CD1c-positive myeloid dendritic cell (primary cell): Measurements from ENCODE around the gene MUC5AC.
"Not testable (repeated sequence)": the region's sequence is repeated elsewhere in the genome, so short reads cannot be mapped to it uniquely, and the experiment has no call there.

ENCODE experiments used
- DNase-seq: peaks from one replicate; pipeline ENCODE4 v3.0.0-alpha.2; 2016; ENCODE audit errors: extremely low spot score

MUC5AC gene

GRCh38 chr11:1157645-1158591 lies at the start of gene MUC5AC:
MUC5AC (plus strand) TSS chr11:1157953; CDS start chr11:1158000, 47 bp downstream.
- DNase-seq, result no peak

DNA sequence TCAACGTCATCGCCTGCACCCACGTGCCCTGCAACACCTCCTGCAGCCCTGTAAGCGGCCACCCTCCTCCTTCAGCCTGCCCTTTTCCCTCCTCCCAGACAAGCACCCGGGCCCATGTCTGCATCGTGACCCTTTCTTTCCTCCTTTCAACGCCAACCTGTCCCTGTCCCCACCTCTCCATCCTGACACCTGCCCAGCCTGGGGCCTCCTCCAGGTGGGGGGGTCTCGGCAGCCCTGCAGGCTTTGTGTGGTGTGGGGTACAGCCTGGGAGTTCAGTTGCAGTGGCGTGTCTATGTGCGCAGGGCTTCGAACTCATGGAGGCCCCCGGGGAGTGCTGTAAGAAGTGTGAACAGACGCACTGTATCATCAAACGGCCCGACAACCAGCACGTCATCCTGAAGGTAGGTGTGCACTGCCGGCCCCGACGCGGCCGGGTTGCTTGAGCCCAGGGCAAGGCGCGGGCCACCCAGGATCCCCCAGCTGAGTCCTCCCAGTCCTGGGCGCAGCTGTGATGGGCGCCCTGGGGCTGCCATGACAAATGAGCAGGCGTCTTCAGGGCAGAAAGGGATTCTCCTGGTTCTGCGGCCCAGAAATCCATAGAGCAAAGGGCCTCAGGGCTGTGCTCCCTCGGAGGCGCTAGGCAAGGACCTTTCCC lies 49.4 kb upstream of the MUC5AC start:
- DNase-seq, result no peak

DNA sequence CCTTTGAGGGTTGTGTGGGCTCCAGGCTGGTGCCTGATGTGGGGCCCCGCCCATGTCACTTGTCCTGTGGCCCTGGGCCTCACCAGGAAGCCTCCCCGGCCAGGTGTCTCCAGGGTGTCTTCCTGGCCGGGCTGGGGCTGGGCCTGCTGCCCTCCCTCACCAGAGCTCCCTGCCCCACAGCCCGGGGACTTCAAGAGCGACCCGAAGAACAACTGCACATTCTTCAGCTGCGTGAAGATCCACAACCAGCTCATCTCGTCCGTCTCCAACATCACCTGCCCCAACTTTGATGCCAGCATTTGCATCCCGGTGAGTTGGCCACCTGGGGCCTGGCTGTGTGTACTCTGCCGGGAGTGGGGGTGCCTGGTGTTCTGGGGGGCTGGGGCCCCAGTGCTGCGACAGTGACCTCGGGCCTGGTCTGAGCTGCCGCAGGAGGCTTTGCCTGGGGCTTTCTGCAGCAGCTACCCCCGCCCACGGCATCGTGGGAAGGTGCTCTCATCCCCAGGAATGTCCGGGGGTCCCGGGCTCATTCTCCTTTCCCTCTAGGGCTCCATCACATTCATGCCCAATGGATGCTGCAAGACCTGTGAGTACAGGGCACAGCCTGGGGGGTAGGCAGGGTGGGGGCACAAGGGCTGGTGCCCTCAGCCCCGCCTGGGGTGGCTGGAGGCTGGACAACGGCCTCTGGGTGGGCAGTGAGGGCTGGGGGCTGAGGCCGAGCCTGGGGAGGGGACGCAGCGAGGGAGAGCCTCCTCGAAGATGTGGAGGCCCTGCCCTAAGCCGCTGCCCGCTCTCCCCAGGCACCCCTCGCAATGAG lies 48.4 kb upstream of the MUC5AC start:
- no peak for DNase-seq

GRCh38 chr11:1109918-1110705 lies 47.6 kb upstream of the MUC5AC start:
- DNase-seq, result no peak

DNA sequence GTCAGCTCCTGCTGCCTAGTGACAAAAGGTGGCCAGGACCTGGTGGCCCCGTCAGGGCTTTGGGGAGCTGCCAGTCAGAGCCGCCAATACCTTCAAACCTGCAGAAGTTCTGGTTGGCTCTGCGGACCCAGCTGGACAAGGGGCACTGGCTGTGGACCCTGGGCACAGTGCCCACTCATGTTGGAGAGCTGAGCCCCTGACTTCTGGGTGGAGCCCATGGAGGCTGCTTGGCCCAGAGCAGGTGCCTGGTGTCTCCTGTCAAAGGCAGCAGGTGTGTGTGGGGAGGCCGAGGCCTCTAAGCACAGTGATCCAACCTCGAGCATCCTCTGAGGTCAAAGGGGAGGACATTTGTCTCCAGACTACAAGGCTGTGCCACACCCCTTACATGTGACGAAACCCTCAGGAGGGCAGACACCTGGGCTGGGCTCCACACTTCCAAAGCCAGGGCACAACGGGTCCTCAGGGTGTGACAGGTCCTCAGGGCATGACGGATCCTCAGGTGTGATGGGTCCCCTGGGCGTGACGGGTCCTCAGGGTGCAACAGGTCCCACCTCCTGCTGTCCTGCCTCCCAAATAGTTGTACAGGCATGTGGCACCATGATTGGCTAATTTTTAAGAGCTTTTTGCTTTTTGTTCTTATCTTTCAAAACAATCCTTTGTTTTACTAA lies 46.1 kb upstream of the MUC5AC start:
- no peak for DNase-seq

- DNase-seq, result no peak
These were observed 45.2 kb upstream of the MUC5AC start for GRCh38 chr11:1112351-1113191.

DNA sequence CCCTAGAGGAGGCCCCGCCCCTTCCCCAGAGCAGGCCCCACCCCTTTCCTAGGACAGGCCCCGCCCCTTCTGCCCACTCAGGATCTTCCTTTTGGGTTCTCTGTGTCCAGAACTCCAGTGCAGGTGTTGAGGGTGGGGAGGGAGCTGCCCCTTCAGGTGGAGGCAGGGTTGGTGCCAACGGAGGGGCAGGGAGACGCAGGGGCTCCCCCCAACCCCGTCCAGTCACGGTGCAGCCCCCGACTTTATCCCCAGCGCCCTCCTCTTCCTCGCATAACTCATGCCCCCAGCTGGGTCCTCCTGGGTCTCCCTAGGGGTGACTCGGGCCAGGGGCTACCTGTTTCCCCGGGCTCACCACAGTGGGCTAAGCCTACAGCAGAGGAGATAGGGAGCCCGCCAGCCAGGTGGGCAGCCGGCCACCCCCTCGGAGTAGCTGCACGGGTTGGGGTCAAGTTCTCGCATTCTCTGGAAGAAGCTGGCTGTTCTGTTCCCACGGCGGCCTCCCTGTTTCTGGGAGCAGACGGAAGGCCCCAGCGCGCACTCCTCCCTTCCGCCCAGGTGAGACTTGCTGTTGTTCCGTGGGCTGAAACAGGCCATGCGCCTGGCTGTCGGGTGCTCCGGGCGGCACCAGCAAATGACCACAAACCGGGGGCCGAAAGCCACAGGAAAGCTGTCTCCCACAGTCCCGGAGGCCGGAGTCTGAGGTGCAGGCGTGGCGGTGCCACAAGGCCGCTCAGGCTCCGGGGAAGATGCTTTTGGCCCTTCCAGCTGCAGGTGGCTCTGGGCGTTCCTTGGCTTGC lies 44.1 kb upstream of the MUC5AC start:
- no peak for DNase-seq

- not testable (repeated sequence) for DNase-seq
These were observed 42.5 kb upstream of the MUC5AC start for GRCh38 chr11:1115292-1115691.

- no peak for DNase-seq
These were observed 41.6 kb upstream of the MUC5AC start for GRCh38 chr11:1116104-1116503.

DNA sequence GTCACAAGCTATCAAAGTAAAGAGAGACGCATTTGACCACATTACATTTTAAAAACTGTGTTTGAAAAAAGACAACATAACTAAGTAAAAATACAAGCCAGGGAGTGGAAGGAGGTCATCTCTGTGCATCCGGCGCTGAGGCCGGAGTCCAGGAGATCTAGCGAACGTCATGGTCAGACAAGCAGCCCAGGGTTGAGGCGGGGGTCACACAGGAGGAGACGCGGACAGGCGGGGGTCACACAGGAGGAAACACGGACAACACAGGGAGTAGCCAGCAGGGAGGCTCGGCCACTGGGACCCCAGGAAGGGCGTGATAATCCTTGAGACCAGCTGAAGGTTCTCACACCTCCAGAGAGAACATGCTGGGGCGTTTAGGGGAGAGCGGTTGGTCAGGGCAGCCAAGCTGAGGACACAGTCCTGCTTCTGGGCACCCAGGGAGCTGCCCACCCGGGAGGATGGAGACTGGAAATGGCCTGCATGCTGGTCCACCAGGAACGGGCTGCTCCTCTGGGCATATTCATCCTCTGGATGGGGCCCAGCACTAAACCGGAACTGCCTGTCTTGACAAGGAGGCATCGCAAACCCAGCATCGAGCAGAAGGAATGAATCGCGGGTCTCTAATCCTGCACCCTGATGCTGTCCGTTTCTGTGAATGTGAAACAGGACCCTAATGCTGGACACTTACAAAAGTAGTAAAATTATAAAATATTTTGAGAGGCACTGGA lies 40.9 kb upstream of the MUC5AC start:
- DNase-seq, result no peak

DNA sequence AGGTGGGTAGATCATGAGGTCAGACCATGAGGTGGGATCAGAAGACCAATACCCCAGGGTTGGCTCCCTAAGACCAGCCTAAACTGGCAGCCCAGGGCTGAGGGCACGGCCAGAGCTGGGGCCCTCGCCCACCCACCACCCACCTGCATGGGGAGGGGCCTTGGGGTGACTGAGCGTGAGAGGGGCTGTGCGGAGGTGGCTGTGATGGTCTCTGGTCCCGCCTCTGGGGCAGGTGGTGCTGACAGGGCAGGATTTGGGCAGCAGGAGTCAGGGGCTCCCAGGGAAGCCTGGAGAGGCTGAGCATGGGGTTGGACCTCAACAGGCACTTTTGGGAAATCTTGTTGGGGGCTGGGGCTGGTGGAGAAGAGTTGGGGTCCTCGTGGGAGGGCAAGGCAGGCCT lies 39.8 kb upstream of the MUC5AC start:
- no peak for DNase-seq

GRCh38 chr11:1118755-1119603 lies 38.8 kb upstream of the MUC5AC start:
- DNase-seq, result no peak

DNA sequence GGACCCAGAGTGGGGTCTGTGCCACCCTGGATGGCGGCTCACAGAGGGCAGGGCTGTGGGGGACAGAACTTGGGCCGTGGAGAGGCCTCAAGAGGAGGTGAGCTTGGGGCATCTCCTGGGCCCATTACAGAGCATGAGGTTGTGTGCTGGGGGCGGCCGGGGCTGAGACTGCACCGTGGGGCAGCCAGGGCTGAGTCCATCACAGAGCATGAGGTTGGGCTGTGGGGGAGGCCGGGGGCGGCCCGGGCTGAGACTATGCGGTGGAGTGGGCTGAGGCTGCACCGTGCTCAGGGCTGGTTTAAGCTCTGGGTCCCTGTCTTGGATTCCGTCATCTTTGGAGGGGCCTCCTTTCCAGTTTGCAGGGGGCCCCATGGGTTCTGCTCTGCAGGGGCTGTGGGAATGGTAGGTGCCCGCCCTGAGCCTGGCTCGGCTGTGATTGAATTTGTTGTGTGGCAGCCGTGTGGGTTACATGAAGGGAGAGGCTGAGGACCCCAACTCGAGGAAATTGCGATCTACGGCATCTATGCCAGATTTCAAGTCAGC lies 38.1 kb upstream of the MUC5AC start:
- no peak for DNase-seq

DNA sequence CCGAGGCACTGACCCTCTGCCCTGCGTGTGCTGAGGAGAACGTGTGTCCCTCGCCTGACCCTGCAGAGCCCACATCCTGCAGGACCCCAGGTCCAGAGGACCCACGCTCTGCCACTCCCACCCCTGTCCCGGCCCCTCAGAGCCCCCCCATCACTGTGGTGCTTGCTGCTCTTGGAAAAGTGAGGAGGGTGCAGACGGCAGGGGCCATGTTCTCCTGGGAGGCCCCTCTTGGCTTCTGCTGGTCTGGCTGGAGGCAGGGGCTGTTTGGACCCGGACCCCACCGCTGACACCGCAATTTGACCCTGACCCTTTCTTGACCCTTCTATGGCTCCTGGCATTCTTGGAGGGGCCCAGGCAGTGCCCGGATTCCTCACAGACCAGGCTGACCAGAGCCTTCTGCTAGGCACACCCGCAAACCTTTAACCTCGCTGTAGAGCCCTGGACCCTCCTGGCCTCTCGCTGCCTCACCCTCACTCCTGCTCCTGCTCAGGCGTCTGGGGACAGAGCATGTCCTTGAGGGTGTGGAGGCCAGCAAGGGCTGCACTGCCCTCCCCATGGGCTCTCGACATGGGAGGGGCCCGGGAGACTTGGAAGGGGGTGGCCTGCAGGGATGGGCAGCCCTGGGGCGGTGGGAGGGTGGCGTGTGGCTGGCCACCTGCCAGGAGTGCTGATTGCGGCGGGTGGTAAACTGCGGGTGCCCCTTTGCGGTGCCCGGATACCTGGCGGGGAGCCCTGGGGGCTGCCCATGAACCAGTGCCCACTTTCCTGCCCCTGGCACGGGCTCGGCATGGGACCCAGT lies 37.0 kb upstream of the MUC5AC start:
- DNase-seq, result no peak

DNA sequence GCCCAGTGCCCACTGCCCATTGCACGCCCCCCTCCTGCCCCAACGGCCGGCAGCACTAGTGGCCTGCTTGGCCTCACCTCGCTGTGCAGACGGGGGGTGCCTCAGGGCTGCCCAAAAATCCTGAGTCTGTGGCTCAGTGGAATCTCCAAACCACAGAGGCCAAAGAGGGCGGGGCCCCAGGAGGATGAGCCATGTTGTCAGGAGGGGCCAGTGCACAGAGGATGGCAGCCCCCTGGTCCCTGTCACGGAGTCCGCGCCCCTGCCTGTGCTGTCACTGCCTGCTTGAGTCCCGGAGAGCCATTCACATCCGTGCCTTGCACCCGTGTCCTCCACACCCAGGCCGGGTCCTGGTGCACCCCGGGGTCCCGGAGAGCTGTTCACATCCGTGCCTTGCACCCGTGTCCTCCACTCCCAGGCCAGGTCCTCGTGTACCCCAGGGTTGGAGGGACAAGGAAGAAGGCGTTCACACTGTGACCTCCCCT lies 36.4 kb upstream of the MUC5AC start:
- no peak for DNase-seq
